Left ventricle myocardium inferior (tissue), 1 donor: ENCODE data around the gene ANKRD53. TPM values are rescaled to one million over a fixed set of nuclear protein-coding genes. Genes with fewer than 3 reads are reported as not detected.

ENCODE experiments used
- DNase-seq: peaks from one replicate; pipeline ENCODE4 v3.0.0-alpha.2; 2020
- H3K27ac ChIP-seq: fragments of 200-600 bp; replicated peaks from 2 replicates; pipeline ENCODE4 v1.8.0; 2021
- H3K27me3 ChIP-seq: fragments of 200-600 bp; 2 replicates; pipeline ENCODE4 v1.8.0; 2021; ENCODE audit warnings: low read depth
- H3K36me3 ChIP-seq: fragments of 200-600 bp; 2 replicates; pipeline ENCODE4 v1.8.0; 2021
- H3K4me1 ChIP-seq: fragments of 200-600 bp; 2 replicates; pipeline ENCODE4 v1.8.0; 2021
- H3K4me3 ChIP-seq: fragments of 200-600 bp; 2 replicates; pipeline ENCODE4 v1.8.0; 2021; ENCODE audit warnings: mild to moderate bottlenecking, moderate library complexity
- H3K9me3 ChIP-seq: fragments of 200-600 bp; replicated peaks from 2 replicates; pipeline ENCODE4 v1.8.0; 2021
- intact Hi-C: fragments of 100-400 bp; cut with micrococcal nuclease; formaldehyde crosslinking; loops from one replicate; pipeline ENCODE4 v1.11.0; 2022
- total RNA-seq: library from RNA; stranded (reverse); fragmentation: NEBNext Ultra II Directional; extraction: Animal tissue kit (Norgen Biotek cat#: 25700); gene quantifications from one replicate; pipeline ENCODE4 v1.2.1, GENCODE V29; 2021
- TF ChIP-seq, protein P1 (sequence below): fragments of 200-600 bp; IDR thresholded peaks from 2 replicates; pipeline ENCODE4 v1.8.0; 2021; ENCODE audit warnings: antibody characterized with exemption, mild to moderate bottlenecking, borderline replicate concordance
- donor health status: DM: no; HTN: yes; CAD: no; lungs with severe emphysema.

Gene ANKRD53
- total RNA-seq, 1 donor from 2014 or later: 0.33 TPM

DNA sequence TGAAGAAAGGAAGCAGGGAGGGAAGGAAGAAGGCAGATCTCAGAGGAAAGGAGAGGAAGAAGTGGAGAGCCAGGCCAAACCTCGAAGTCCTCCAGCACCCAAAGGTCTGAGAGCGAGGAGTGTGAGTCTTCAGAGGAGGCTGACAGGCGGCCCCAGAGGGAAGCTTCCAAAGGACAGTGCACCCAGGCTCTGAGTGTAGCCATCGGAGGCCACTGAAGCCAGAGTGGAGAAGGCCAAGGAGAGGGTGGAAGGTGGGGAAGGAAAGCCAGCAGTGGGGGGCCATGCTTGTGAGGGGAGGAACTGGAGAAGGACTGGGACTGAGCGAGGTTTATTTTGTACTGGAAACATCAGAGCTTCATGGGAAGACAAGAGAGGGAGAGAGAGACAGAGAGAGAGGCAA is 36.7 kb upstream of the ANKRD53 start:
- DNase-seq: no peak
- Histone ChIP-seq H3K36me3 (no peaks in the 10 kb centered on the region), H3K4me3 (no peak overlapping the region), H3K27me3 (peaks cover 69% of the 10 kb centered on the region), H3K9me3 (no peaks in the 10 kb centered on the region), H3K4me1 (no peaks in the 10 kb centered on the region), H3K27ac (no peak overlapping the region)
- intact Hi-C loops: no loop called here
- TF ChIP-seq, protein P1, sequence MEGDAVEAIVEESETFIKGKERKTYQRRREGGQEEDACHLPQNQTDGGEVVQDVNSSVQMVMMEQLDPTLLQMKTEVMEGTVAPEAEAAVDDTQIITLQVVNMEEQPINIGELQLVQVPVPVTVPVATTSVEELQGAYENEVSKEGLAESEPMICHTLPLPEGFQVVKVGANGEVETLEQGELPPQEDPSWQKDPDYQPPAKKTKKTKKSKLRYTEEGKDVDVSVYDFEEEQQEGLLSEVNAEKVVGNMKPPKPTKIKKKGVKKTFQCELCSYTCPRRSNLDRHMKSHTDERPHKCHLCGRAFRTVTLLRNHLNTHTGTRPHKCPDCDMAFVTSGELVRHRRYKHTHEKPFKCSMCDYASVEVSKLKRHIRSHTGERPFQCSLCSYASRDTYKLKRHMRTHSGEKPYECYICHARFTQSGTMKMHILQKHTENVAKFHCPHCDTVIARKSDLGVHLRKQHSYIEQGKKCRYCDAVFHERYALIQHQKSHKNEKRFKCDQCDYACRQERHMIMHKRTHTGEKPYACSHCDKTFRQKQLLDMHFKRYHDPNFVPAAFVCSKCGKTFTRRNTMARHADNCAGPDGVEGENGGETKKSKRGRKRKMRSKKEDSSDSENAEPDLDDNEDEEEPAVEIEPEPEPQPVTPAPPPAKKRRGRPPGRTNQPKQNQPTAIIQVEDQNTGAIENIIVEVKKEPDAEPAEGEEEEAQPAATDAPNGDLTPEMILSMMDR: no peak

DNA sequence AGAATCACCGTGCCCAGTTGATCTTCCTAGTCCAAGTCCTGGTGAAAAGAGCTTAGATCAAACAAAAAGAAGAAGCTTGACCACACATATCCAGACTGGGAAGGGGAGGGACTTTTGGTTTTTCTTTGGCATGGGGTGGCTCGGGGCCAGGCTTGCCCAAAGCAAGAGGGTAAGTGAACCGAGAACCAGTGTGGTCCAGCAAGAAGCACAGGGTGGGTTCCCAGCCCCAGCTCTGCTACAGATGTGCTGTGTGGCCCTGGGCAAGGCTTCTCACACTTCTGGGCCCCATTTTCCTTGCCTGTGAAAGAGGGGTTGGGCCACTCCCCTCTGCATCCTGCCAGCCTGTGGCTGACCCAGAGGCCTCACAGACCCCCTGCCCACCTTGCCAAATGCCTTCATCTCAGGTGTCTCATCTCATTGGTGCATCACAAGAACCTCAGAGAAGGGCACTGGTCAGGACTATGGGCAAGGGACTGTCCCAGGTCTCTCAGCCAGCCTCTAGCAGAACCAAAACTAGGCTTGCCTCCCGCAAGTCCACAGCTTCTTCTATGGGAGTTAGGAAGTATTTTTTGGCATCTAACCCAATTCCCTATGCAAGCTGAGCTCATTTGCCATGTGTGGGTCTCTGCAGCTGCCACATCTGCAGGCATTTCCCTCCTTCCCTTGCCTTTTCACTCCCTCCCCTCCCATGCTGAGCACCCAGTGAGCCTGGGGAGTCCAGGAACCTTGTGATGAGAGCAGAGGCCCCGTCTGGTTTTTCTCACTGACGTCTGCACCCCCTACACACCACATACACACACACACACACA is 35.8 kb upstream of the ANKRD53 start:
- DNase-seq: no peak
- TF ChIP-seq, protein P1: no peak
- intact Hi-C loops: no loop called here
- Histone ChIP-seq H3K9me3 (no peaks in the 10 kb centered on the region), H3K27ac (no peak overlapping the region), H3K4me1 (no peaks in the 10 kb centered on the region), H3K27me3 (peaks cover 72% of the 10 kb centered on the region), H3K36me3 (no peaks in the 10 kb centered on the region), H3K4me3 (no peak overlapping the region)

DNA sequence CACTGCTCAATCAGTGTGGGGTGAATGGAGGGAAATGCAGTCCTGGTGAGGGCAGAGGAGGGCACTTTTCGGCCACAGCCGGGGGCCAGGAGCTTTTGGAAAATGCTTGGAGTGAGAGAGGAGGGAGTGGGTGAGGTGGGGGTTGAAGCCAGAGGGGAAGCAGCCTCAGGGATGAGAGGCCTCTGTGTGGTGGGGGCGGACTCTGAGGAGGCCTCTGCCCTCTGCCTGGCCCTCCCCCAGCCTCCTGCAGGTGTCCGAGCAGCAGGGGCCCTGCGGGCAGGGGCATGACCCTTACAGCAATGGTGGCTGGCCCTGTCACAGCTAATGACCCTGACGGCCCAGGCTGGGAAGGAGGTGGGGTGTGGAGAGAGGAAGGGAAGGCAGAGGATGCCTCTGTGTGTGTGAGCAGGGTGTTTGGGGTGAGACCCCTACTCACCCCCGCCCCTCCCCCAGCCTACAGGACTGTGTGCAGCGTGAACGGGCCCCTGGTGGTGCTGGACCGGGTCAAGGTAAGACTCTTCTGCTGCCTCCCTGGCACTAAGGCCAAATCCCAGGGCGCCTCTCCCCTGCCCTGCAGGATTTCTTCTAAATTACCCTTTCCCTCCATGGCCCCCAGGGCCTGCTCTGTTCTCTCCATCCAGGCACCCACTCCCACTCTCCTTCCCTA is 35.1 kb upstream of the ANKRD53 start:
- Histone ChIP-seq H3K36me3 (no peaks in the 10 kb centered on the region), H3K27me3 (peaks cover 69% of the 10 kb centered on the region), H3K4me3 (no peak overlapping the region), H3K27ac (no peak overlapping the region), H3K9me3 (no peaks in the 10 kb centered on the region), H3K4me1 (peaks cover 3% of the 10 kb centered on the region)
- TF ChIP-seq, protein P1: no peak
- DNase-seq: no peak
- intact Hi-C loops: no loop called here

DNA sequence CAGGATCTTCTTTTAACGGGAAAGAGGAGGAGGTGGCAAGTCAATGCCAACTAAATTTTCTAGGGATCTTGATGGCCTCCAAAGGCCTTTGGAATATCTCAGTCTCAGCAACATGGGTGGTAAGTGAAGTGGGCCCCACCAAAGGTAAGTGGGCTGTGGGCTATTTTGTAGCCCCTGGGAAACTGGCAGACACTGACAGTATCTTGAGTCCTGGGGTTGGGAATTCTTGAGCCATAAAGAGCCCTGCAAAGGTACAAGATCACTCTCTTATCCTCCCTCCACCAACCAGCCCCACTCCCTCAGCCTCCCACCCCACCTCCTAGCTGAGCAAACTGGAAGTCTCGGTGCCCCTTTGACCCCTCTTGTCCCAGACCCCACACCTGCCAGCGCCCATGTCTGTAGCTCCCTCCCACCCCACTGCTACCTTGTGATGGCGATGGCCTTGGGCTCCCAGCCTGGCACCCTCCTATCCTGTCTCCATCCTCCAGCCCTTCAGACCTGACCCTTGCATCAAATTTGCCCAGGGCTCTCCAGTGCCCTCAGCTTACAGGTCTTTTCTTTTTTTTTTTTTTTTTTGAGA is 34.2 kb upstream of the ANKRD53 start:
- Histone ChIP-seq H3K36me3 (no peaks in the 10 kb centered on the region), H3K4me1 (peaks cover 10% of the 10 kb centered on the region), H3K27ac (no peak overlapping the region), H3K9me3 (no peaks in the 10 kb centered on the region), H3K27me3 (peaks cover 61% of the 10 kb centered on the region), H3K4me3 (no peak overlapping the region)
- DNase-seq: no peak
- intact Hi-C loops: no loop called here
- TF ChIP-seq, protein P1: no peak

DNA sequence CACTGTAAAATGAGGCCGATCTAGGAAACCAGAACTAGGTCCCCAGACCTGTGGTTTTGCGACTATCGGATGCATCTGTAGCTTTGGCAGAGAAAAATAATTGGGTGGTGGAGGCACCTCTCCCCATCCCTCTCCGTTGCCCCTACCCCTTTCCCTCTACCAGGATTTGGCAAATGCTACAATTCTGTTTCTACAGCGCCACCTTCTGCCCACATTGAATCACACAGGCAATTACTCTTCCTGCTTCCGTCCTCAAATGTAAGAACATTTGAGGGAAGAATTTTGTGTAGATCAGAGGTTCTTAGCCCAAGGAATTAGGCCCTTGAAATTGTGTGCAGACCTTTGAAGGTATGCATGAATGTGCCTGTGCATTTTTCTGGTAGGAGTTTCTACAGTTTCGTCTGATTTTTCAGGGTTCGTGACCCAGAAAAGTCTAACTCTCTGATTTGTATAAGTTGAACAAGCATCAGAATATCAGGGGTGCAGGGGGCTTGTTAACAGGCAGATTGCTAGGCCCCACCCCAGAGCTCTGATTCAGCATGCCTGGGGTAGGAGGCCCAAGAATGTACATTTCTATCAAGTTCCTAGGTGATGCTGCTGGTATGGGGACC is 31.5 kb upstream of the ANKRD53 start:
- peaks cover 10% of the 10 kb centered on the region for H3K4me1 ChIP-seq
- H3K27ac ChIP-seq: no peak overlapping the region
- peaks cover 42% of the 10 kb centered on the region for H3K27me3 ChIP-seq
- TF ChIP-seq, protein P1: peak; percentile 80
- H3K9me3 ChIP-seq: no peaks in the 10 kb centered on the region
- DNase-seq: no peak
- H3K4me3 ChIP-seq: no peak overlapping the region
- intact Hi-C loops: loop anchor here (5.0 kb wide), 1 partner anchor 75 kb away; no protein-coding TSS in a partner anchor
- no peaks in the 10 kb centered on the region for H3K36me3 ChIP-seq
